Neural progenitor cell (in vitro differentiated cells): ENCODE results near the gene SLC4A1.

ENCODE experiments used
- CTCF ChIP-seq: fragments of 200-600 bp; sonication (generic); IDR thresholded peaks from 2 replicates; pipeline ENCODE4 v1.5.1; 2017; ENCODE audit warnings: antibody characterized with exemption, mild to moderate bottlenecking
- EZH2 ChIP-seq: fragments of 200-600 bp; sonication (generic); IDR thresholded peaks from 2 replicates; pipeline ENCODE4 v1.6.1; 2017; ENCODE audit warnings: antibody characterized with exemption, mild to moderate bottlenecking, moderate library complexity

GRCh38 chr17:44280392-44280937 is 12.5 kb upstream of the SLC4A1 start:
- TF ChIP-seq EZH2 (no peak), CTCF (no peak)
